K562 (cell line): Measurements from ENCODE around the gene GIT2. TPM values are rescaled to one million over a fixed set of nuclear protein-coding genes. Genes with fewer than 3 reads are reported as not detected.

ENCODE experiments used
- ATAC-seq: fragments of 200-7000 bp; cut with Tn5 transposase; 3 replicates; pipeline ENCODE4 v1.9.1; 2020; ENCODE audit warnings: moderate library complexity
- BruUV-seq: library from RNA; stranded (reverse); fragments of 400-500 nt; replicated peaks from 2 replicates; lab custom pipeline; 2021; lab: Mats Ljungman, UMichigan
- CTCF ChIA-PET: fragments of 300-600 bp; formaldehyde crosslinking; extraction: SDS; loops from one replicate; lab custom pipeline; 2021; ENCODE audit warnings: low intra/inter-chr PET ratio; lab: Yijun Ruan, JAX
- POLR2A ChIA-PET: fragments of 300-600, 350-650 bp; sonication (Branson Sonifier 250); formaldehyde crosslinking; extraction: SDS; loops from one replicate; lab custom pipeline; 2021; ENCODE audit warnings: antibody characterized with exemption, inconsistent platforms; lab: Yijun Ruan, JAX
- DNase-seq, 4 experiments: peaks; one replicate each; pipeline versions ENCODE4 v3.0.0 to v3.0.0-alpha.2; 2011 to 2018; ENCODE audit warnings: low spot score in 3 of 4, mixed read lengths in 3 of 4; ENCODE audit errors: extremely low read depth in 1 of 4
- FAIRE-seq: peaks from 2 replicates; lab custom pipeline; 2011; peaks lifted over from hg19 to GRCh38; lab: Jason Lieb, UNC
- H2AFZ ChIP-seq: 2 replicates; pipeline ENCODE4 v1.6.0; 2011; ENCODE audit warnings: low read depth, low read length, control low read depth, inconsistent platforms
- H3K27ac ChIP-seq: fragments of 200-600 bp; 3 replicates; pipeline ENCODE4 v1.8.0; 2011; ENCODE audit warnings: low read depth, mild to moderate bottlenecking, control low read depth, inconsistent platforms, low read length, moderate library complexity, mixed read lengths; ENCODE audit errors: extremely low read depth
- H3K27me3 ChIP-seq, 2 experiments: fragments of 300-600 bp in 1 of 2; 2 replicates in 1 of 2; 3 replicates in 1 of 2; pipeline versions ENCODE4 v1.6.0 to v1.8.0; 2011; ENCODE audit warnings: inconsistent platforms in 2 of 2, low read length in 2 of 2, mild to moderate bottlenecking in 1 of 2, mixed read lengths in 1 of 2, moderate library complexity in 1 of 2; ENCODE audit not compliant: control insufficient read depth in 2 of 2, insufficient read depth in 2 of 2
- H3K36me3 ChIP-seq: fragments of 300-600 bp; 3 replicates; pipeline ENCODE4 v1.8.0; 2011; ENCODE audit warnings: mild to moderate bottlenecking, low read length, inconsistent platforms; ENCODE audit not compliant: control insufficient read depth, insufficient read depth
- H3K4me1 ChIP-seq, 2 experiments: fragments of 200-600 bp in 1 of 2; replicated peaks in 1 of 2; 2 replicates in 1 of 2; 3 replicates in 1 of 2; pipeline versions ENCODE4 v1.5.1 to v1.8.0; 2011; ENCODE audit warnings: inconsistent platforms in 2 of 2, low read length in 2 of 2, mild to moderate bottlenecking in 1 of 2, mixed read lengths in 1 of 2, moderate library complexity in 1 of 2; ENCODE audit not compliant: control insufficient read depth in 2 of 2, insufficient read depth in 2 of 2
- H3K4me2 ChIP-seq: 2 replicates; pipeline ENCODE4 v1.6.1; 2011; ENCODE audit warnings: low read length, control low read depth, inconsistent platforms, mixed read lengths; ENCODE audit not compliant: insufficient read depth
- H3K4me3 ChIP-seq: fragments of 200-600 bp; sonication (generic), shearing (Covaris generic); 2 replicates; pipeline ENCODE4 v1.5.1; 2016; ENCODE audit warnings: control low read depth, inconsistent platforms
- H3K79me2 ChIP-seq: fragments of 200-600 bp; 3 replicates; pipeline ENCODE4 v1.8.0; 2011; ENCODE audit warnings: low read length, inconsistent platforms; ENCODE audit not compliant: control insufficient read depth, insufficient read depth
- H3K9ac ChIP-seq, 2 experiments: 2 replicates each; pipeline versions ENCODE4 v1.6.0 to v1.6.1; 2011; ENCODE audit warnings: low read depth in 2 of 2, low read length in 2 of 2, control low read depth in 1 of 2, inconsistent platforms in 1 of 2, mild to moderate bottlenecking in 1 of 2, mixed read lengths in 1 of 2; ENCODE audit not compliant: insufficient read depth in 1 of 2
- H3K9me1 ChIP-seq: one replicate; pipeline ENCODE4 v1.6.0; 2011; ENCODE audit warnings: inconsistent platforms, mild to moderate bottlenecking, low read length, moderate library complexity; ENCODE audit not compliant: control insufficient read depth, insufficient read depth
- H3K9me3 ChIP-seq: replicated peaks from 2 replicates; pipeline ENCODE4 v1.5.1; 2011; ENCODE audit warnings: low read depth, low read length, inconsistent platforms; ENCODE audit not compliant: control insufficient read depth, insufficient read depth
- H4K20me1 ChIP-seq: replicated peaks from 2 replicates; pipeline ENCODE4 v1.6.1; 2011; ENCODE audit warnings: low read length, inconsistent platforms, mixed read lengths; ENCODE audit not compliant: control insufficient read depth, insufficient read depth
- AFF4 ChIP-seq: sonication (generic); formaldehyde crosslinking; IDR thresholded peaks from 2 replicates; pipeline ENCODE4 v1.8.0; 2023; ENCODE audit warnings: mild to moderate bottlenecking, missing genetic modification reagents
- ESRRA ChIP-seq: fragments of 450-650 bp; IDR thresholded peaks from 2 replicates; pipeline ENCODE4 v1.6.1; 2014; ENCODE audit warnings: low read depth, mild to moderate bottlenecking, moderate library complexity, borderline replicate concordance
- ZC3H11A ChIP-seq: IDR thresholded peaks from 2 replicates; pipeline ENCODE4 v1.6.1; 2012; ENCODE audit warnings: low read depth, low read length, improper control_type of control experiment
- ZNF592 ChIP-seq: fragments of 450-650 bp; IDR thresholded peaks from 2 replicates; pipeline ENCODE4 v1.6.1; 2017; ENCODE audit warnings: antibody characterized with exemption, mild to moderate bottlenecking
- WGBS: fragments of 100-300 bp; shearing (Covaris generic); methylation state at CpG from one replicate; pipeline ENCODE4 v1.1.6; 2016; ENCODE audit warnings: low coverage, mixed read lengths; ENCODE audit not compliant: insufficient coverage; ENCODE audit errors: missing lambda C conversion rate; 5-methylcytosine and 5-hydroxymethylcytosine counted together
- in situ Hi-C: fragments of 300-500 bp; cut with MboI; formaldehyde crosslinking; loops from 4 replicates; pipeline ENCODE4 v1.15.0; 2018; ENCODE audit warnings: inconsistent platforms, mixed read lengths
- intact Hi-C: fragments of 100-400 bp; cut with micrococcal nuclease; formaldehyde crosslinking; loops from 2 replicates; pipeline ENCODE4 v1.14.2; 2022
- polyA plus RNA-seq, 8 experiments: library from polyadenylated mRNA; depleted of rRNA in 4 of 8; stranded (reverse) in 5 of 8; unstranded in 3 of 8; fragments of >200 nt; fragmentation: Nextera tagmentation in 2 of 8; fragmentation: Illumina TruSeq in 1 of 8; extraction: Ambion mirVana in 2 of 8; extraction: Trizol in 1 of 8; gene quantifications; 2 replicates each; pipeline versions ENCODE4 v1.2.1 to v1.2.3, GENCODE V29; 2011 to 2014; ENCODE audit warnings: inconsistent platforms in 1 of 8, missing spikeins in 1 of 8
- total RNA-seq, 7 experiments: library from RNA; depleted of rRNA in 6 of 7; stranded (reverse); fragments of >200 nt in 6 of 7; fragmentation: Illumina TruSeq in 2 of 7; extraction: Trizol in 2 of 7; gene quantifications; 2 replicates each; pipeline versions ENCODE4 v1.2.1 to v1.2.3, GENCODE V29; 2011 to 2021; ENCODE audit warnings: low replicate concordance in 1 of 7

GIT2 gene
- total and polyA plus RNA-seq, 9 of the 15 experiments (the other 6 are each of a cell fraction or from before 2014, with no cell fraction given) = 4.0 to 30.4 (median 23.5) TPM

GRCh38 chr12:109996483-109996853 is 300 bp upstream of the GIT2 start (continued):
- TF ChIP-seq ZNF592 = 0 out of 2 replicates have a peak, but pooled peaks have one; percentile 56
- TF ChIP-seq, all 486 proteins: peak for 20

GRCh38 chr12:109995361-109995685 is 845 bp downstream of the GIT2 start:
- no peaks in the 10 kb centered on the region for H3K9me1 ChIP-seq
- CTCF ChIA-PET = no interaction called here
- H4K20me1 ChIP-seq = no peaks in the 10 kb centered on the region
- H3K27ac ChIP-seq = peak overlapping the region; percentile 81
- no peaks in the 10 kb centered on the region for H3K27me3 ChIP-seq
- H3K4me2 ChIP-seq = peak overlapping the region; percentile 89
- TF ChIP-seq ZC3H11A (no peak), AFF4 (0 out of 2 replicates have a peak, but pooled peaks have one; percentile 8), ESRRA (0 out of 2 replicates have a peak, but pooled peaks have one; percentile 17)
- H2AFZ ChIP-seq = peak overlapping the region; percentile 97
- peaks cover 48% of the 10 kb centered on the region for H3K79me2 ChIP-seq
- in situ Hi-C loops (no loop called here), intact Hi-C loops (no loop called here)
- WGBS = 1% methylated on average over 6 of the region's 6 CpGs
- H3K4me3 ChIP-seq = peak overlapping the region; percentile 84
- ATAC-seq = peak; percentile 1; the same call in 2 of the 3 replicates
- no peak for FAIRE-seq
- peaks cover 12% of the 10 kb centered on the region; the same call in 1 of the 3 replicates for H3K36me3 ChIP-seq
- peaks cover 20 to 30% of the 10 kb centered on the region in 2 experiments for H3K4me1 ChIP-seq
- DNase-seq = no peak
- no TSS peak for BruUV-seq
- H3K9me3 ChIP-seq = no peaks in the 10 kb centered on the region
- POLR2A ChIA-PET = interaction anchor here (1.4 kb wide), 2 partner anchors 9 to 27 kb away, joined by 4 read pairs; no protein-coding TSS in a partner anchor
- H3K9ac ChIP-seq = peak overlapping the region; percentile 77 to 90
